ENCODE results near the gene HGFAC.

Gene HGFAC

DNA sequence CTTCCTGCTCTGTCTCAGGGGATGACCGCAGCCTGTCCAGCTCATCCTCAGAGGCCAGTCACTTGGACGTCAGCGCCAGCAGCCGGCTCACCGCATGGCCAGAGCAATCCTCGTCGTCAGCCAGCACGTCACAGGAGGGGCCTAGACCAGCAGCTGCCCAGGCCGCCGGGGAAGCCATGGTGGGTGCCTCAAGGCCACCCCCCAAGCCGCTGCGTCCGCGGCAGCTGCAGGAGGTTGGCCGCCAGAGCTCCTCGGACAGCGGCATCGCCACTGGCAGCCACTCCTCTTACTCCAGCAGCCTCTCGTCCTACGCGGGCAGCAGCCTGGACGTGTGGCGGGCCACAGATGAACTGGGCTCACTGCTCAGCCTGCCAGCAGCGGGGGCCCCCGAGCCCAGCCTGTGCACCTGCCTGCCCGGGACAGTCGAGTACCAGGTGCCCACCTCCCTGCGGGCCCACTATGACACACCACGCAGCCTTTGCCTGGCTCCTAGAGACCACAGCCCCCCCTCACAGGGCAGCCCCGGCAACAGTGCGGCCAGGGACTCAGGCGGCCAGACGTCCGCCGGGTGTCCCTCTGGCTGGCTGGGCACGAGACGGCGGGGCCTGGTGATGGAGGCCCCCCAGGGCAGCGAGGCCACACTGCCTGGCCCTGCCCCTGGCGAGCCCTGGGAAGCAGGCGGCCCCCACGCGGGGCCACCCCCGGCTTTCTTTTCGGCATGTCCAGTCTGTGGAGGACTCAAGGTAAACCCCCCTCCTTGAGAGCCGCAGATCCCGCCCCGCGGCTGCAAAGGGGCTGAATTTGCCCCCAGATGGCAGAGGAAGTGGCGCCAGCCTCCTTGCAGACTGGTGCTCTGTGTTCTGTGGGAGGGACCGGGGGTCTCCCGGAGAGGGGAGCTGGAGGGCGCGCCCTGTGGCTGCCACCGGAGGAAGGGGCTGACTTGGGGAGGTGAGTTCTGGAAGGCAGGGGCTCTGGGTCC, 51.3 kb downstream of the HGFAC start:
- no peak overlapping the region for H3K9ac ChIP-seq (ENCODE audit: low read length in 5 of 5)
- peaks cover 62 to 82% (median 65%) of the 10 kb centered on the region in 5 donors for H3K27me3 ChIP-seq (ENCODE audit: control insufficient read depth in 5 of 5, insufficient read depth in 4 of 5, low read length in 5 of 5)
- H3K4me3 ChIP-seq (ENCODE audit: low read depth in 1 of 5, low read length in 5 of 5) = no peak overlapping the region
- no peak overlapping the region for H3K27ac ChIP-seq (ENCODE audit: low read depth, low read length)
- H3K4me1 ChIP-seq (ENCODE audit: control insufficient read depth in 5 of 5, insufficient read depth in 5 of 5, low read length in 5 of 5) = no peaks in the 10 kb centered on the region
- no peaks in the 10 kb centered on the region for H3K36me3 ChIP-seq (ENCODE audit: control insufficient read depth in 5 of 5, insufficient read depth in 5 of 5, low read length in 5 of 5)
- H3K9me3 ChIP-seq (ENCODE audit: control insufficient read depth in 5 of 5, low read length in 5 of 5) = no peaks in the 10 kb centered on the region

DNA sequence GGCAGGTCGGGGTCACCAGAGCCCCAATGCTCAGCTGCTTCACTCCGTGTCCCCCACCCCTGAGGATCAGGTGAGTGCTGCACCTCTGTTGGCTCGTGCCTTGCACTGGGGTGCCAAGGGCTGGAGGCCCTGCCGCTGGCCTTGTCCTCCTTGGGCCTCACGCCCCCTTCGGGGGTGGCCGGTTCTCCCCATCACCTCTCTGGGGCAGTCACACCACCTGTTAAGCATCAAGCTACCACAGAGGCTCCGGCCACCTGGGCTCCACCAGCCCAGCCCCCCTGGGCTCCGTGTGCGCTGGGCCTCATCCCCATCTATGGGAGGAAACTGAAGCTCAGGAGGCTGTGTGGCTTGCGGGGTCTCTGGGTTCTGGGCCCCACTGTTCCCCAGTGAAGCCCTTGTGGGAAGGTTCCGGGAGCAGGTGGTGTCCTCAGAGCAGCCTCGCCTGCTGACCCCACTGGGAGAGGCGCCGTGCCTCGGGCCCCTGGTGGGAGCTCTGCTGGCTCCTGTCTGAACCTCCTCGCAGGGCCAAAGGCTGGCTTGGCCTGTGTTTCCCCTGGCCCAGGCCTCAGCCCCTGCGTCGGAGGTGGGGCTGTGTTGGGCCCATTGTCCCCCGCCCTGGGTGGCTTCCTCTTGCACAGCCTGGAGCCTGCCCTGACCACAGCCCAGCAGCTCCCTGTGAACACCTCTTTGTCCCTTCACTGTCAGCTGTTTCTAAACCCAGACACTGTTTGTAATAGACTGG, 52.1 kb downstream of the HGFAC start:
- H3K27me3 ChIP-seq (ENCODE audit: control insufficient read depth in 5 of 5, insufficient read depth in 4 of 5, low read length in 5 of 5) = peaks cover 62 to 73% (median 64%) of the 10 kb centered on the region in 5 donors
- no peaks in the 10 kb centered on the region for H3K9me3 ChIP-seq (ENCODE audit: control insufficient read depth in 5 of 5, low read length in 5 of 5)
- no peak overlapping the region for H3K27ac ChIP-seq (ENCODE audit: low read depth, low read length)
- no peak overlapping the region for H3K9ac ChIP-seq (ENCODE audit: low read length in 5 of 5)
- H3K4me1 ChIP-seq (ENCODE audit: control insufficient read depth in 5 of 5, insufficient read depth in 5 of 5, low read length in 5 of 5) = no peaks in the 10 kb centered on the region
- H3K36me3 ChIP-seq (ENCODE audit: control insufficient read depth in 5 of 5, insufficient read depth in 5 of 5, low read length in 5 of 5) = no peaks in the 10 kb centered on the region
- H3K4me3 ChIP-seq (ENCODE audit: low read depth in 1 of 5, low read length in 5 of 5) = no peak overlapping the region

DNA sequence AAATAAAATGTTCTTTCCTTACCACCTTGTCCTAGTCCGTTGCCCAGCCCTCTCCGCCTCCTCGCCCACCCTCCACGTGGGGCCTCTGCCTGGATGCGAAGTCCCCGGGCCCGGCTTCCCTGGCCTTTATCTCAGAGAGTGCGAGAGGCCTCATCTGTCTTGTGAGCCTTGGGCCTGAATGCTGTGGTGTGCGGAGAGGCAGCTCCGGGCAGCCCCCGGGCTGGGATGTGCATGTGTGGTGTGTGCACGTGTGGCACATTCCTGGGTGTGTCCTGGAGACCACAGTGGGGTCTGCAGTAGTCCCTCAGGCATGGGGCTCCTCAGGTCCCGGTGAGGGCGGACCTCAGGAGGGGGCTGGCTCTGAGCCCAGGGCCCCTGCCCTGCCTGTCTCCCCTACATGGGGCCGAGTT, 52.7 kb downstream of the HGFAC start:
- H3K36me3 ChIP-seq (ENCODE audit: control insufficient read depth in 5 of 5, insufficient read depth in 5 of 5, low read length in 5 of 5) = no peaks in the 10 kb centered on the region
- H3K4me3 ChIP-seq (ENCODE audit: low read depth in 1 of 5, low read length in 5 of 5) = no peak overlapping the region
- H3K27ac ChIP-seq (ENCODE audit: low read depth, low read length) = no peak overlapping the region
- no peaks in the 10 kb centered on the region for H3K9me3 ChIP-seq (ENCODE audit: control insufficient read depth in 5 of 5, low read length in 5 of 5)
- no peak overlapping the region for H3K9ac ChIP-seq (ENCODE audit: low read length in 5 of 5)
- peaks cover 58 to 71% (median 62%) of the 10 kb centered on the region in 5 donors for H3K27me3 ChIP-seq (ENCODE audit: control insufficient read depth in 5 of 5, insufficient read depth in 4 of 5, low read length in 5 of 5)
- no peaks in the 10 kb centered on the region for H3K4me1 ChIP-seq (ENCODE audit: control insufficient read depth in 5 of 5, insufficient read depth in 5 of 5, low read length in 5 of 5)

DNA sequence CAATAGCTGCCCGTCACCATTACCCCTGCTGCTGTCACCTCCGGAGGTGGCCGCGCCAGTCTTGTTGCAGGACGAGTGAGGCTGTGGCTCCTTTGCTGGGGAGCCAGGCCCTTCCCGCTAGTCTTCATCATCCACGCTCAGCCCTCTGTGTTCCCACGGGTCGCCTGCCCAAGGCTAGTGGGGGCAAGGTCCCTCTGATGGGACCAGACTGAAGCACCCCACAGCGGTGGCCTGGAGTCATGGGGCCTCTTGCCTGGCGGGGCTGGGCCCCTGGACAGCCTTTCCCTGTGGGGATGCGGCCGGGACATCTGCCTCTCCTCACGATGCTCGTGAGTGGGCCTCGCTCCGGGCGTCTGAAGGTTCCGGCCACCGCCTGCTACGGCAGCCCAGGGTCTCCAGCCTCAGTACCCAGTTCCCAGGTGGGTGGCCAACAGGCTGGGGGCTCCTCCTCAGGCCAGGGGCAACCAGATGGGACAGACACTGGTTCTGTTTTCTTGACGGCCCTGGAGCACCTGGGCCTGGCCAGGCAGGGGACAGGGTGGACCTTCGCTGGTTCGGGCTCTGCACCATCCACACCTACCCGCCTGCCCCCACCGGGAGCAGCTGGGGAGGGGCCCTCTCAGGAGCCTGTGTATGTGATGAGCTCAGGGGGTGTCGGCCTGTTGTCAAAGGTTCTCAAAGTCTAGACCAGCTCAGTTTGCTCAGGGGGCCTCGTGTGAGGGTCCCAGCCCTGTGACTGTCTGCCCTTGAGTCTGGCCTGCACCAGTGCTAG, 53.6 kb downstream of the HGFAC start:
- no peak overlapping the region for H3K27ac ChIP-seq (ENCODE audit: low read depth, low read length)
- H3K4me1 ChIP-seq (ENCODE audit: control insufficient read depth in 5 of 5, insufficient read depth in 5 of 5, low read length in 5 of 5) = peaks cover 0 to 2% (median 0%) of the 10 kb centered on the region in 5 donors
- no peak overlapping the region for H3K4me3 ChIP-seq (ENCODE audit: low read depth in 1 of 5, low read length in 5 of 5)
- peaks cover 57 to 65% (median 62%) of the 10 kb centered on the region in 5 donors for H3K27me3 ChIP-seq (ENCODE audit: control insufficient read depth in 5 of 5, insufficient read depth in 4 of 5, low read length in 5 of 5)
- no peak overlapping the region for H3K9ac ChIP-seq (ENCODE audit: low read length in 5 of 5)
- no peaks in the 10 kb centered on the region for H3K9me3 ChIP-seq (ENCODE audit: control insufficient read depth in 5 of 5, low read length in 5 of 5)
- no peaks in the 10 kb centered on the region for H3K36me3 ChIP-seq (ENCODE audit: control insufficient read depth in 5 of 5, insufficient read depth in 5 of 5, low read length in 5 of 5)

DNA sequence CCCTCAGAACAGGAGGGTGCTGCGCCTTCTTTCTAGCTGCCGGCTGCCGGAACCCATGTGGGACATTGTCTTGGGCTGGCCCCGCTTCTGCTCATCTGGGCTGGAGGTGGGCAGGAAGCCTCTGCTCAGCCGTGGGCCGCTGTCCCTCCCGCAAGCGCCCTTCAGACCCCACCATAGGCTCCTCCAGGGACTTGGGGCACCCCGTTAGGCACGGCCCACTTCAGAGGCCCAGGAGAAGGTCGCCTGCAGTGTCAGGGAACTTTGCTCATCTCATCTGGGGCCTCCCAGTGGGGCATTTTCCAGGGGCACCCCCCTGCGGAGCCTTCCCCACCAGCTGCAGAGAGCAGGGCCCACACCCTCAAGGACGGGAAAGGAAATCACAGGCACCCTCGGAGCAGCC, 54.3 kb downstream of the HGFAC start:
- H3K27me3 ChIP-seq (ENCODE audit: control insufficient read depth in 5 of 5, insufficient read depth in 4 of 5, low read length in 5 of 5) = peaks cover 57 to 60% (median 59%) of the 10 kb centered on the region in 5 donors
- peaks cover 0 to 8% (median 4%) of the 10 kb centered on the region in 5 donors for H3K4me1 ChIP-seq (ENCODE audit: control insufficient read depth in 5 of 5, insufficient read depth in 5 of 5, low read length in 5 of 5)

DNA sequence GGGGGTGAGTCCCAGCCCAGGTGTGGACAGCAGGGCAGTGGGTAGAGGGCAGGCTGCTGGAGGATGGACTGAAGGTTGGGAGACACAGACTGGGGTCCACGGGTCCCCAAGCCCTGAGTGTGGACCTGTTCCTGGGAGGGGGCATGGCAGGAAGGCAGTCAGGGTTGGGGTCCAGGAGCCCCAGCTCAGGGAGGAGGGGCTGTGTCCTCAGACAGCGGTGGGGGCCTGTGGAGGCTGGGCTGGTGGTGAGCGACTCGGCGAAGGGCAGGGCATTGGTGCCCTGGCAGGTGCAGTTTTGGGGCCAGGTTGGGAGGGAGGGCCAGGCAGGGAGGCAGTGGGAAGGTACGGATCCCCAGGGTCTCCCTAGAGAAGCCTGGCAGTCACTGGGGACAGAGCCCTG, 55.3 kb downstream of the HGFAC start:
- Histone ChIP-seq H3K9me3 (ENCODE audit: control insufficient read depth in 5 of 5, low read length in 5 of 5) (no peaks in the 10 kb centered on the region), H3K4me3 (ENCODE audit: low read depth in 1 of 5, low read length in 5 of 5) (no peak overlapping the region), H3K9ac (ENCODE audit: low read length in 5 of 5) (no peak overlapping the region), H3K27ac (ENCODE audit: low read depth, low read length) (no peak overlapping the region), H3K4me1 (ENCODE audit: control insufficient read depth in 5 of 5, insufficient read depth in 5 of 5, low read length in 5 of 5) (peaks cover 0 to 18% (median 6%) of the 10 kb centered on the region in 5 donors), H3K36me3 (ENCODE audit: control insufficient read depth in 5 of 5, insufficient read depth in 5 of 5, low read length in 5 of 5) (peaks cover 0 to 12% (median 4%) of the 10 kb centered on the region in 5 donors), H3K27me3 (ENCODE audit: control insufficient read depth in 5 of 5, insufficient read depth in 4 of 5, low read length in 5 of 5) (peaks cover 46 to 53% (median 49%) of the 10 kb centered on the region in 5 donors)

More for the DNA sequence above, 54.3 kb downstream of the HGFAC start:
- Histone ChIP-seq H3K9ac (ENCODE audit: low read length in 5 of 5) (no peak overlapping the region), H3K4me3 (ENCODE audit: low read depth in 1 of 5, low read length in 5 of 5) (no peak overlapping the region), H3K36me3 (ENCODE audit: control insufficient read depth in 5 of 5, insufficient read depth in 5 of 5, low read length in 5 of 5) (peaks cover 0 to 4% (median 0%) of the 10 kb centered on the region in 5 donors), H3K27ac (ENCODE audit: low read depth, low read length) (no peak overlapping the region), H3K9me3 (ENCODE audit: control insufficient read depth in 5 of 5, low read length in 5 of 5) (no peaks in the 10 kb centered on the region)

DNA sequence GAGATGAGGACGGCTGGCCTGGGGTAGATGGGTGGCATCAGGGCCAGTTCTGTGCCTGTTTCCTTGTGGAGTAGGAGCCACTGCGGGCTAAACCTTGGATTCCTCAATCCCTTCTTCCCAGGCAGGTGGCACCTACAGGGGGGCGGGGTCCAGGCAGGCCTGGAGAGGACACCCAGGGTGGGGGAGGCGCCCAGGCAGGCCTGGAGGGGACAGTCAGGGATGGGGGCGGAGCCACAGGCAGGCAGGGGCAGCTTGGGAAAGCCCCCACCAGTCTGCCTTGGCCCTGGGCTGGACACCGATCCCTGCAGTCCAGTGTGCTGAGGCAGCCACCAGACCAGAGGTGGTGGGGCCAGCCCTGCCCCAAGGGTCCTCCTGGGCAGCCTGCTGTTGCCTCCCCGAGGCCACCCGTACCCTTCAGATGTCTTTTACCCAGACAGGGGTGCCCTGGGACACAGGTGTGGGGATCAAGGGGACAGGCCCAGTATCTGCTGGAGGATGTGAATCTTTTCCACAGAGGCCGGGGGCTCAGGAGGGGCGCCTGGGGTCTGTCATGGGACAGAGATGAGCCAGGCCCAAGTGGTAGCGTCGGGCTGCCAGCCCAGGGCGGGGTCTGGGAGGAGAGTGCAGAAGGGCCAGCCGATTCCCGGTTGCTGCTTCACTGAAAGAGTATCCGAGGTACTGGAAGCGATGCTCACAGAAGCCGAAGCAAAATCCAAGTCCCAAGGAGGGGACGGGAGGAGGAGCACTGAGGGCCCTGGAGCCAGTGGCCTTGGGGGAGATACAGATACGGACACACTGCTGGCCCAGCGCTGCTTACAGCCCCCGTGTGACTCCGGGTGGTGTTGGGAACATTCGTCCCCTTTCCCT, 56.0 kb downstream of the HGFAC start:
- Histone ChIP-seq H3K36me3 (ENCODE audit: control insufficient read depth in 5 of 5, insufficient read depth in 5 of 5, low read length in 5 of 5) (peaks cover 0 to 19% (median 10%) of the 10 kb centered on the region in 5 donors), H3K4me1 (ENCODE audit: control insufficient read depth in 5 of 5, insufficient read depth in 5 of 5, low read length in 5 of 5) (peaks cover 0 to 25% (median 6%) of the 10 kb centered on the region in 5 donors), H3K9me3 (ENCODE audit: control insufficient read depth in 5 of 5, low read length in 5 of 5) (no peaks in the 10 kb centered on the region), H3K27me3 (ENCODE audit: control insufficient read depth in 5 of 5, insufficient read depth in 4 of 5, low read length in 5 of 5) (peaks cover 40 to 47% (median 42%) of the 10 kb centered on the region in 5 donors), H3K27ac (ENCODE audit: low read depth, low read length) (no peak overlapping the region), H3K4me3 (ENCODE audit: low read depth in 1 of 5, low read length in 5 of 5) (no peak overlapping the region), H3K9ac (ENCODE audit: low read length in 5 of 5) (no peak overlapping the region)

DNA sequence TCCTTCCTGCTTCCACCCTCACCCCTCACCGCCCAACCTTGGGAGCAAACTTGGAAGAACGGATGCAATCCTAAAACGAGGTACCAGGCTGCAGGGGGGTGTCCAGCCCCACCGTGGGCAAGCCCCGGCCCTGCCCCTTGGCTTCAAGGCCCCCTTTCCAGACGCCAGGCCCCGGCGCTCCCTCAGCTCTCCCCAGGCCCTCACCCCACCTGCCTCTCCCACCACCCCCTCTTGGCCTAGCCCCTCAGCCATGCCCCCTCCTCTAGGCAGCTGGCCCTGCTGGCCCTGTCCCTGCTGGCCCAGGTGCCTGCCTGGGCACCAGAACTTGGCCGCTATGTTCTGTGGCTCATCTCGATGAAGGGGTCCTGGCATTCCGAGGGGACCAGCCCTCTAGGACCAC, 56.6 kb downstream of the HGFAC start:
- Histone ChIP-seq H3K27ac (ENCODE audit: low read depth, low read length) (no peak overlapping the region), H3K4me3 (ENCODE audit: low read depth in 1 of 5, low read length in 5 of 5) (no peak overlapping the region), H3K36me3 (ENCODE audit: control insufficient read depth in 5 of 5, insufficient read depth in 5 of 5, low read length in 5 of 5) (peaks cover 0 to 25% (median 15%) of the 10 kb centered on the region in 5 donors), H3K9ac (ENCODE audit: low read length in 5 of 5) (no peak overlapping the region), H3K4me1 (ENCODE audit: control insufficient read depth in 5 of 5, insufficient read depth in 5 of 5, low read length in 5 of 5) (peaks cover 0 to 30% (median 6%) of the 10 kb centered on the region in 5 donors), H3K9me3 (ENCODE audit: control insufficient read depth in 5 of 5, low read length in 5 of 5) (no peaks in the 10 kb centered on the region), H3K27me3 (ENCODE audit: control insufficient read depth in 5 of 5, insufficient read depth in 4 of 5, low read length in 5 of 5) (peaks cover 36 to 41% (median 37%) of the 10 kb centered on the region in 5 donors)

Data from subcutaneous abdominal adipose tissue (tissue), 5 donors.